ENCODE results near the gene FCGR3A. TPM values are rescaled to one million over a fixed set of nuclear protein-coding genes. Genes with fewer than 3 reads are reported as not detected.
A peak's percentile ranks its signal among the peaks of the same experiment; 100 is the strongest.
"Not testable (repeated sequence)": the region's sequence is repeated elsewhere in the genome, so short reads cannot be mapped to it uniquely, and the experiment has no call there.

FCGR3A gene
- total RNA-seq, 1 experiment from 2014 or later = not detected

DNA sequence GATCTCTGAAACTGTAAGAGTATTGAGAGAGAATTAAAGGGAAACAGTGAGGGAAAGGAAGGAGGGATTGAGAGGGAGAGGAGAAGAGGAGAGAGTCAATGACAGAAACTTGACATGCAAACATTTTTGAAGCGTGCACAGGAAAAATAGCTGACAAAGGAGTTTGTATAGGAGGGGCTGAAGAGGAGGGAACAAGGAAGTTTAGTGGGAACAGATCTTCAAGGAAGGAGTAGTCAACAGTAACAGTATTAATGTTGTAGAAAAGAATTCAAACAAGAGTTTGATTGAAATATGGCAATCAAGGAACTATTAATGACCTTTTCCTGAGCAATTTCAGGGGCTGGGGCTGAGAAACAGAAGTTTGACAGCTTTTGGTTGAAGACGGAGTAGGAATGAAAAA is 4.0 kb upstream of the FCGR3A start:
- H3K4me1 ChIP-seq (ENCODE audit: low read length); H3K36me3 ChIP-seq (ENCODE audit: insufficient read depth, low read length); H3K4me2 ChIP-seq (ENCODE audit: low read depth, low read length, poor library complexity, severe bottlenecking); H3K9me3 ChIP-seq (ENCODE audit: low read length); H3K9me2 ChIP-seq (replicated peaks; ENCODE audit: insufficient read depth, low read length); DNase-seq; H3K4me3 ChIP-seq (ENCODE audit: low read length); H3K79me2 ChIP-seq (ENCODE audit: low read length); H2AFZ ChIP-seq (ENCODE audit: low read length); H4K20me1 ChIP-seq (ENCODE audit: insufficient read depth, low read depth, low read length); H3K27me3 ChIP-seq (ENCODE audit: low read length); H3K9ac ChIP-seq (ENCODE audit: low read length); H3K27ac ChIP-seq (ENCODE audit: low read length): not testable (repeated sequence)

DNA sequence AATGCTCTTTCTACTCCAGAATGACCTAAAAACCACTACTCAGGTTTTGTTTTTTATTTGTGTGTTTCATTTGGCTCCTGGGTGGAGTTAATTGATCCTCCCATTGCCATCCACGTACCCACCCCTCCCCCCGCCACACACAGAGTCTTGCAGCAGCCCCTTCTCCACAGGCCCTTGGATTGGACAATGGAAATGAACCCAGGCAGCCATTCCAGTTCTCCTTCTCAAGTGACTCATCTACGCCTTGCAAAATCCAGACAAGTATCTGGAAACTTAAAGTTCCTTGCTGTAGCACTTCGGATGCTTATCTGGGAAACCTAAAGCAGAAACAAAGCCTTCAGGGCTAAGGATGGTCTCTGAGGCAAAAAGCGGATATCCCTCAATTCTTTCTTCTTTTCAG is 1.3 kb upstream of the FCGR3A start:
- not testable (repeated sequence) for H3K9me3 ChIP-seq (ENCODE audit: low read length); H3K79me2 ChIP-seq (ENCODE audit: low read length); H3K9me2 ChIP-seq (replicated peaks; ENCODE audit: insufficient read depth, low read length); H3K4me3 ChIP-seq (ENCODE audit: low read length); H3K27me3 ChIP-seq (ENCODE audit: low read length); H3K27ac ChIP-seq (ENCODE audit: low read length); H3K4me1 ChIP-seq (ENCODE audit: low read length); H3K4me2 ChIP-seq (ENCODE audit: low read depth, low read length, poor library complexity, severe bottlenecking); H2AFZ ChIP-seq (ENCODE audit: low read length); H3K9ac ChIP-seq (ENCODE audit: low read length); DNase-seq; H3K36me3 ChIP-seq (ENCODE audit: insufficient read depth, low read length); H4K20me1 ChIP-seq (ENCODE audit: insufficient read depth, low read depth, low read length)

DNA sequence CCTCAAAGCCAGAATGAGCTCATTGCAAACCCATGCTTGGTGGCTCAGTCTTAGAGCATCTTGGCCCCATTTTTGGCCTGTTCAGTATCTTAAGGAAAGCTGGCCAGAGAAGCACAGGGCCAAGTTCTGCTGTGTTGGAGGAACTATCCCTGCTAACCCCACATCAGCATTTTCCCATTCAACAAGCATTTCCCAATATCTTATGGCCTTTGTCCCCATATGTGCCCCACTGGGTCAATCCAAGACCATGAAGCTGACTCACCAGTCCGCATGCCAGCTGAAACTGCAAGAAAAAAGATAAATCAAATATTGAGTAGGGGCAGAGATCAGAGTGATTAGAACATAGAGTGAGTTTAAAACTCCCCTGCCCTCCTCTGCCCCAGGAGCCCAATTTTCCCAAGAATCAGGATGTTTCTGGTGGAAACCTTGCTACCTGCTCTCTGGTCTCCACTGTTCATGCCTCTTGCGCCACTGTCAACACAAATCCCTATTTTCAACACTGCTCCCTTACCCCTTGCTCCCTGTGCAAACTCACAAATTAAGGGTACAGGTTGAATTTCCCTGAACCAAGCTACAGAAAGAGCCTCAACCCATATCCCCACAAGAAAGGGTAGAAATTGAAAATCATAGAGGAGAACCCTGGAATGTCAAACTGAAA is 740 bp downstream of the FCGR3A start:
- H4K20me1 ChIP-seq (ENCODE audit: insufficient read depth, low read depth, low read length); H3K36me3 ChIP-seq (ENCODE audit: insufficient read depth, low read length); H3K9me3 ChIP-seq (ENCODE audit: low read length); H3K9me2 ChIP-seq (replicated peaks; ENCODE audit: insufficient read depth, low read length); H3K27ac ChIP-seq (ENCODE audit: low read length); H3K27me3 ChIP-seq (ENCODE audit: low read length); H3K9ac ChIP-seq (ENCODE audit: low read length); DNase-seq; H3K4me1 ChIP-seq (ENCODE audit: low read length); H3K79me2 ChIP-seq (ENCODE audit: low read length); H3K4me2 ChIP-seq (ENCODE audit: low read depth, low read length, poor library complexity, severe bottlenecking); H3K4me3 ChIP-seq (ENCODE audit: low read length); H2AFZ ChIP-seq (ENCODE audit: low read length): not testable (repeated sequence)

- H3K9ac ChIP-seq (ENCODE audit: low read length) = not testable (repeated sequence)
Measured at GRCh38 chr1:161547995-161548741, 1.4 kb downstream of the FCGR3A start.

GRCh38 chr1:161545005-161545731 is 4.5 kb downstream of the FCGR3A start:
- H2AFZ ChIP-seq (ENCODE audit: low read length) = not testable (repeated sequence)

More at GRCh38 chr1:161547995-161548741, 1.4 kb downstream of the FCGR3A start:
- not testable (repeated sequence) for H3K27ac ChIP-seq (ENCODE audit: low read length); H4K20me1 ChIP-seq (ENCODE audit: insufficient read depth, low read depth, low read length); H3K9me2 ChIP-seq (replicated peaks; ENCODE audit: insufficient read depth, low read length); H2AFZ ChIP-seq (ENCODE audit: low read length); H3K4me1 ChIP-seq (ENCODE audit: low read length); H3K9me3 ChIP-seq (ENCODE audit: low read length); H3K27me3 ChIP-seq (ENCODE audit: low read length); DNase-seq; H3K79me2 ChIP-seq (ENCODE audit: low read length); H3K4me3 ChIP-seq (ENCODE audit: low read length); H3K4me2 ChIP-seq (ENCODE audit: low read depth, low read length, poor library complexity, severe bottlenecking); H3K36me3 ChIP-seq (ENCODE audit: insufficient read depth, low read length)

GRCh38 chr1:161543125-161543524 is 6.5 kb downstream of the FCGR3A start:
- H3K27me3 ChIP-seq (ENCODE audit: low read length); H3K27ac ChIP-seq (ENCODE audit: low read length); DNase-seq; H3K36me3 ChIP-seq (ENCODE audit: insufficient read depth, low read length); H2AFZ ChIP-seq (ENCODE audit: low read length); H3K4me3 ChIP-seq (ENCODE audit: low read length); H4K20me1 ChIP-seq (ENCODE audit: insufficient read depth, low read depth, low read length); H3K9me3 ChIP-seq (ENCODE audit: low read length); H3K79me2 ChIP-seq (ENCODE audit: low read length); H3K9me2 ChIP-seq (replicated peaks; ENCODE audit: insufficient read depth, low read length); H3K9ac ChIP-seq (ENCODE audit: low read length); H3K4me2 ChIP-seq (ENCODE audit: low read depth, low read length, poor library complexity, severe bottlenecking): not testable (repeated sequence)
- peaks cover 15% of the 10 kb centered on the region for H3K4me1 ChIP-seq (ENCODE audit: low read length)

More at GRCh38 chr1:161545005-161545731, 4.5 kb downstream of the FCGR3A start:
- not testable (repeated sequence) for H3K79me2 ChIP-seq (ENCODE audit: low read length); H3K4me3 ChIP-seq (ENCODE audit: low read length); H3K9me3 ChIP-seq (ENCODE audit: low read length); H3K27me3 ChIP-seq (ENCODE audit: low read length); H3K9me2 ChIP-seq (replicated peaks; ENCODE audit: insufficient read depth, low read length); H3K27ac ChIP-seq (ENCODE audit: low read length); DNase-seq; H3K36me3 ChIP-seq (ENCODE audit: insufficient read depth, low read length); H3K4me2 ChIP-seq (ENCODE audit: low read depth, low read length, poor library complexity, severe bottlenecking); H3K4me1 ChIP-seq (ENCODE audit: low read length); H3K9ac ChIP-seq (ENCODE audit: low read length); H4K20me1 ChIP-seq (ENCODE audit: insufficient read depth, low read depth, low read length)

GRCh38 chr1:161542091-161542559 is 7.5 kb downstream of the FCGR3A start:
- not testable (repeated sequence) for H3K79me2 ChIP-seq (ENCODE audit: low read length); H3K4me2 ChIP-seq (ENCODE audit: low read depth, low read length, poor library complexity, severe bottlenecking); H3K27me3 ChIP-seq (ENCODE audit: low read length); H2AFZ ChIP-seq (ENCODE audit: low read length); H3K9ac ChIP-seq (ENCODE audit: low read length); H3K36me3 ChIP-seq (ENCODE audit: insufficient read depth, low read length); H3K9me2 ChIP-seq (replicated peaks; ENCODE audit: insufficient read depth, low read length); H3K27ac ChIP-seq (ENCODE audit: low read length); H3K4me3 ChIP-seq (ENCODE audit: low read length); H4K20me1 ChIP-seq (ENCODE audit: insufficient read depth, low read depth, low read length); H3K9me3 ChIP-seq (ENCODE audit: low read length)
- DNase-seq = peak; percentile 39
- H3K4me1 ChIP-seq (ENCODE audit: low read length) = peaks cover 15% of the 10 kb centered on the region

- not testable (repeated sequence) for H3K36me3 ChIP-seq (ENCODE audit: insufficient read depth, low read length); H3K27me3 ChIP-seq (ENCODE audit: low read length); H3K9me3 ChIP-seq (ENCODE audit: low read length); H3K79me2 ChIP-seq (ENCODE audit: low read length); H3K27ac ChIP-seq (ENCODE audit: low read length); H4K20me1 ChIP-seq (ENCODE audit: insufficient read depth, low read depth, low read length); H3K9me2 ChIP-seq (replicated peaks; ENCODE audit: insufficient read depth, low read length); H2AFZ ChIP-seq (ENCODE audit: low read length)
- peaks cover 15% of the 10 kb centered on the region for H3K4me1 ChIP-seq (ENCODE audit: low read length)
- peak overlapping the region; percentile 77 for H3K4me3 ChIP-seq (ENCODE audit: low read length)
- peak overlapping the region; percentile 82 for H3K4me2 ChIP-seq (ENCODE audit: low read depth, low read length, poor library complexity, severe bottlenecking)
- H3K9ac ChIP-seq (ENCODE audit: low read length) = peak overlapping the region; percentile 63
- DNase-seq = peak; percentile 68
Measured at GRCh38 chr1:161540570-161540960, 9.1 kb downstream of the FCGR3A start.
